Ascending aorta (tissue), 2 donors: ENCODE results near the gene IGF2. TPM values are rescaled to one million over a fixed set of nuclear protein-coding genes. Genes with fewer than 3 reads are reported as not detected.

Experiments used
- DNase-seq, 2 donors: peaks; one replicate each; pipeline ENCODE4 v3.0.0-alpha.2; 2019; ENCODE audit warnings: low spot score in 2 of 2
- H3K27ac ChIP-seq, 2 donors: fragments of 200-600 bp; sonication (generic); one replicate each; pipeline ENCODE4 v1.5.1; 2016 to 2017; ENCODE audit warnings: mild to moderate bottlenecking in 1 of 2
- H3K27me3 ChIP-seq: fragments of 200-600 bp; sonication (generic); one replicate; pipeline ENCODE4 v1.5.1; 2017
- H3K36me3 ChIP-seq, 2 donors: fragments of 200-600 bp; sonication (generic); one replicate each; pipeline ENCODE4 v1.5.1; 2016
- H3K4me1 ChIP-seq, 2 donors: fragments of 200-600 bp; sonication (generic); one replicate each; pipeline ENCODE4 v1.5.1; 2016 to 2017; ENCODE audit warnings: mild to moderate bottlenecking in 1 of 2
- H3K4me3 ChIP-seq, 2 donors: fragments of 200-600 bp; sonication (generic); one replicate each; pipeline ENCODE4 v1.5.1; 2016 to 2017; ENCODE audit warnings: mild to moderate bottlenecking in 1 of 2
- H3K9me3 ChIP-seq, 2 donors: fragments of 200-600 bp; sonication (generic); one replicate each; pipeline ENCODE4 v1.5.1; 2016
- CTCF ChIP-seq, 3 experiments: fragments of 200-600 bp in 2 of 3; fragments of 450-650 bp in 1 of 3; sonication (generic) in 2 of 3; IDR thresholded peaks; one replicate each; pipeline ENCODE4 v1.5.1; 2016 to 2019; ENCODE audit warnings: antibody characterized with exemption in 3 of 3, mild to moderate bottlenecking in 1 of 3, moderate library complexity in 1 of 3
- intact Hi-C: fragments of 100-400 bp; cut with DNase I; formaldehyde crosslinking; loops from one replicate; pipeline ENCODE4 v1.15.1; 2023
- total RNA-seq: library from RNA; depleted of rRNA; stranded (reverse); fragments of >200 nt; gene quantifications from one replicate; pipeline ENCODE4 v1.1.0, GENCODE V29; 2016

Gene IGF2
- total RNA-seq, 1 donor from 2014 or later, result 124 TPM

DNA sequence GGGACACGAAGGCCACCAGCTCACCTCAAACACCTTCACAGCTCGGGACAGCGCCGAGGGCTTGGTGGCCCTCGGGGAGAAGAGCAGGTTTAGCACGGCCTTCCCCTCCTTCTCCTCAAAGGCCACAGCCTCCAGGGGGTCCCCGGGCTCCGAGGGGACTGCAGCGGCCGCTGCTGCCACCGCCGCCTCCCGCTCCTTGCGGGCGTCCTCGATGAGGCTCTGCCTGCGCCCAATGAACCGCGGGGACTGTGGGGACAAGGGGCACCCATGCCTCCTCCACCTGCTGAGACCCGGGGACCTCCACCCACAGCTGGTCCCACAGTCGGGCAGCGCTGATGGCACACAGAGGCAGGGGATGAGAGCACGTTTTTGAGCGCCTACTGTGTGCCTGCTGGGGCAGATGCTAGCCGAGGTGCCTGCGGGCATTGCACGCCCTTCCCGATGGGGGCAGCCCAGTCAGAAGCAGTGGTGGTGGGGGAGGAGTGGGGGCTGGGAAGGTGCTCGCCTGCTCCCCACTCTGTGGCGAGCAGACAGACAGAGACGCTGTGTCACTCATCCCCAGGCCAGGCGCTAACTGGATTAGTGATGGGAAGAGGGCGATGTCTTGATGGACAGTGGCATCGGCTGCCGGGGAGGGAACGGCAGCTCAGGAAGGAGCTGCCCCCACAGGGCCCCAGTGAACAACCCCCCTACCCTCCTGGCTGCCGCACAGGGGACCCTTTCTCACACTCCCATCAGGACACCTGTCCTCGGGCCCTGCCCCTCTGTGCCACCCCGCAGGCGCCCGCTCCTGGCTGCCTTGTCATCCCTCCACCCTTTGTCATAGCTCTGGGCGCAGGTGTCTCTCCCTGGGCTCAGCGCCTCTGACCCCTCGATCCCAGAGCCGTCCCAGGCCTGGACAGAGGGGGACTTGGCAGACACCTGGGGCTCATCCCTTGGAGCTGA, 30.7 kb upstream of the IGF2 start:
- no peak overlapping the region for H3K27ac ChIP-seq
- H3K4me1 ChIP-seq, result peaks cover 3 to 4% of the 10 kb centered on the region in 2 donors
- intact Hi-C loops, result no loop called here
- peaks cover 4% of the 10 kb centered on the region for H3K27me3 ChIP-seq
- no peaks in the 10 kb centered on the region for H3K9me3 ChIP-seq
- TF ChIP-seq CTCF (IDR thresholded peaks at IDR 0.05), result no peak
- no peak overlapping the region for H3K4me3 ChIP-seq
- no peak for DNase-seq
- no peaks in the 10 kb centered on the region for H3K36me3 ChIP-seq

DNA sequence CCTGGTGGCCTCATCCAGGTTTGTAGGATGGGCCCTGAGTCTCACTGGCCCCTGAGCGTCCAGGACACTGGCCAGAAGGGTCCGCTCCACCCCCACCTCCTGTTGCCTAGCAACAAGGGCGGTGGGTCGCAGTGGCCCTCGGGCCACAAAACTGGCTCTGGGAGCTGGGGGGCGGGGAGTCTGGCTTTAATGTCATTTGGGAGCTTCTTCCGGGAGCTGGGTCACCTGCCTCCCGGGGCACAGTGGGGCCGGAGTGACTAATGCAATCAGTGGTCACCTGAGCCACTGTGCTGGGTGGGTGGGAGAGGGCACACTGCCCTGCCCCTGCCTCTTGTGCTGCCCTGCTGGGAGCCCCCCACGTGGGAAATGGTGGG, 29.8 kb upstream of the IGF2 start:
- TF ChIP-seq CTCF (IDR thresholded peaks at IDR 0.05), result no peak
- H3K4me3 ChIP-seq, result no peak overlapping the region
- H3K4me1 ChIP-seq, result peaks cover 3 to 4% of the 10 kb centered on the region in 2 donors
- H3K36me3 ChIP-seq, result no peaks in the 10 kb centered on the region
- H3K27ac ChIP-seq, result no peak overlapping the region
- peaks cover 4% of the 10 kb centered on the region for H3K27me3 ChIP-seq
- DNase-seq, result no peak
- intact Hi-C loops, result no loop called here
- no peaks in the 10 kb centered on the region for H3K9me3 ChIP-seq

- TF ChIP-seq CTCF (IDR thresholded peaks at IDR 0.05), result no peak
- Histone ChIP-seq H3K27me3 (peaks cover 4% of the 10 kb centered on the region), H3K9me3 (no peaks in the 10 kb centered on the region), H3K4me3 (no peak overlapping the region), H3K36me3 (no peaks in the 10 kb centered on the region), H3K4me1 (peaks cover 3 to 4% of the 10 kb centered on the region in 2 donors), H3K27ac (no peak overlapping the region)
- DNase-seq, result no peak
- intact Hi-C loops, result no loop called here
These were observed 29.3 kb upstream of the IGF2 start for GRCh38 chr11:2168286-2169004.

- H3K27me3 ChIP-seq, result peaks cover 4% of the 10 kb centered on the region
These were observed 28.2 kb upstream of the IGF2 start for GRCh38 chr11:2167141-2168045.

More at GRCh38 chr11:2167141-2168045, 28.2 kb upstream of the IGF2 start:
- H3K4me1 ChIP-seq, result peaks cover 3 to 4% of the 10 kb centered on the region in 2 donors
- DNase-seq, result no peak
- intact Hi-C loops, result no loop called here
- no peak overlapping the region for H3K4me3 ChIP-seq
- no peak overlapping the region for H3K27ac ChIP-seq
- H3K36me3 ChIP-seq, result no peaks in the 10 kb centered on the region
- TF ChIP-seq CTCF (IDR thresholded peaks at IDR 0.05), result no peak
- no peaks in the 10 kb centered on the region for H3K9me3 ChIP-seq
